DMS79 treated with DMSO at 0.1 percent for 48 hours (cell line): ENCODE results near the gene RIPPLY3.

Source experiments
- DNase-seq: peaks from one replicate; lab custom pipeline; 2025; lab: John Stamatoyannopoulos, UW

Gene RIPPLY3

GRCh38 chr21:37061926-37062592, 55.6 kb downstream of the RIPPLY3 start:
- DNase-seq, result no peak

GRCh38 chr21:37062593-37062935, 56.1 kb downstream of the RIPPLY3 start:
- no peak for DNase-seq

- DNase-seq, result no peak
Observed at GRCh38 chr21:37063433-37063832, 56.9 kb downstream of the RIPPLY3 start.

GRCh38 chr21:37064841-37065240, 58.3 kb downstream of the RIPPLY3 start:
- DNase-seq, result peak; percentile 35

GRCh38 chr21:37065561-37066177, 59.2 kb downstream of the RIPPLY3 start:
- no peak for DNase-seq
